Measurements from ENCODE around the gene ZNF106.

The ZNF106 gene

GRCh38 chr15:42471002-42471401 lies 19.9 kb downstream of the ZNF106 start:
- DNase-seq = no peak

- DNase-seq = no peak
These were observed 25.3 kb downstream of the ZNF106 start for GRCh38 chr15:42465520-42466259.

- no peak for DNase-seq
These were observed 29.7 kb downstream of the ZNF106 start for GRCh38 chr15:42461261-42461660.

GRCh38 chr15:42457445-42458442 lies 33.2 kb downstream of the ZNF106 start:
- no peak for DNase-seq

GRCh38 chr15:42456971-42457370 lies 34.0 kb downstream of the ZNF106 start:
- no peak for DNase-seq

- DNase-seq = no peak
These were observed 34.4 kb downstream of the ZNF106 start for GRCh38 chr15:42456531-42456930.

- DNase-seq = no peak
These were observed 37.1 kb downstream of the ZNF106 start for GRCh38 chr15:42453826-42454225.

GRCh38 chr15:42450425-42450790 lies 40.5 kb downstream of the ZNF106 start:
- no peak for DNase-seq

- DNase-seq = no peak
These were observed 41.0 kb downstream of the ZNF106 start for GRCh38 chr15:42449770-42450424.

- DNase-seq = no peak
These were observed 42.7 kb downstream of the ZNF106 start for GRCh38 chr15:42448281-42448680.

- no peak for DNase-seq
These were observed 43.3 kb downstream of the ZNF106 start for GRCh38 chr15:42447599-42447998.

- no peak for DNase-seq
These were observed 45.4 kb downstream of the ZNF106 start for GRCh38 chr15:42445551-42445950.

- DNase-seq = no peak
These were observed 46.4 kb downstream of the ZNF106 start for GRCh38 chr15:42444415-42445063.

- DNase-seq = no peak
These were observed 63.3 kb downstream of the ZNF106 start for GRCh38 chr15:42427429-42428223.

GRCh38 chr15:42421376-42421775 lies 69.6 kb downstream of the ZNF106 start:
- DNase-seq = no peak

GRCh38 chr15:42419369-42419768 lies 71.6 kb downstream of the ZNF106 start:
- DNase-seq = no peak

- no peak for DNase-seq
These were observed 77.0 kb downstream of the ZNF106 start for GRCh38 chr15:42413920-42414319.

GRCh38 chr15:42411884-42412283 lies 79.1 kb downstream of the ZNF106 start:
- no peak for DNase-seq

- DNase-seq = no peak
These were observed 81.9 kb downstream of the ZNF106 start for GRCh38 chr15:42409011-42409410.

GRCh38 chr15:42408178-42408577 lies 82.8 kb downstream of the ZNF106 start:
- no peak for DNase-seq

- DNase-seq = no peak
These were observed 85.0 kb downstream of the ZNF106 start for GRCh38 chr15:42405863-42406482.
